Measurements from ENCODE around the gene PPT2. TPM values are rescaled to one million over a fixed set of nuclear protein-coding genes. Genes with fewer than 3 reads are reported as not detected.

The PPT2 gene
- total and polyA plus RNA-seq, 2 of the 13 experiments (the other 11 are each of a cell fraction or from before 2014, with no cell fraction given), result 39.2 to 61.8 TPM

DNA sequence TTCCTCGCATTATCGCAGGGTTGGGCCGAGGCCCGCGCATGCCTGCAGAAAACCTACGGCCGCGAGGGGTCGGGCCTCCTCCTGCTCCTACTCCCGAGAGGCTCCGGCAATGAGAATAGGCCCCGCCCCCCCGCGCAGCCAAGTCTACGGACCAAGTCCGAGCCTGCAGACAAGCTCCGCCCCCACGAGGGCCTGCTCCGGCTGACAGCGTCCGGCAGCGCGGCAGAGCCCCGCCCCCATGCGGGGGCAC lies 41.6 kb downstream of the PPT2 start (continued):
- TF ChIP-seq, protein P1, sequence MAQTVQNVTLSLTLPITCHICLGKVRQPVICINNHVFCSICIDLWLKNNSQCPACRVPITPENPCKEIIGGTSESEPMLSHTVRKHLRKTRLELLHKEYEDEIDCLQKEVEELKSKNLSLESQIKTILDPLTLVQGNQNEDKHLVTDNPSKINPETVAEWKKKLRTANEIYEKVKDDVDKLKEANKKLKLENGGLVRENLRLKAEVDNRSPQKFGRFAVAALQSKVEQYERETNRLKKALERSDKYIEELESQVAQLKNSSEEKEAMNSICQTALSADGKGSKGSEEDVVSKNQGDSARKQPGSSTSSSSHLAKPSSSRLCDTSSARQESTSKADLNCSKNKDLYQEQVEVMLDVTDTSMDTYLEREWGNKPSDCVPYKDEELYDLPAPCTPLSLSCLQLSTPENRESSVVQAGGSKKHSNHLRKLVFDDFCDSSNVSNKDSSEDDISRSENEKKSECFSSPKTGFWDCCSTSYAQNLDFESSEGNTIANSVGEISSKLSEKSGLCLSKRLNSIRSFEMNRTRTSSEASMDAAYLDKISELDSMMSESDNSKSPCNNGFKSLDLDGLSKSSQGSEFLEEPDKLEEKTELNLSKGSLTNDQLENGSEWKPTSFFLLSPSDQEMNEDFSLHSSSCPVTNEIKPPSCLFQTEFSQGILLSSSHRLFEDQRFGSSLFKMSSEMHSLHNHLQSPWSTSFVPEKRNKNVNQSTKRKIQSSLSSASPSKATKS (CRISPR knock-in tag; IDR thresholded peaks at IDR 0.05), result no peak
- TF ChIP-seq PHF5A (CRISPR knock-in tag; IDR thresholded peaks at IDR 0.05; ENCODE audit: low read depth, unreplicated experiment), result peak; percentile 60
- no peak for TF ChIP-seq GABPA (IDR thresholded peaks at IDR 0.05; ENCODE audit: low read depth, low read length)
- peak; percentile 58; the same call in 1 of the 2 replicates for TF ChIP-seq GABPA (CRISPR knock-in tag; IDR thresholded peaks at IDR 0.05; ENCODE audit: low read depth)
- TF ChIP-seq, protein P2, sequence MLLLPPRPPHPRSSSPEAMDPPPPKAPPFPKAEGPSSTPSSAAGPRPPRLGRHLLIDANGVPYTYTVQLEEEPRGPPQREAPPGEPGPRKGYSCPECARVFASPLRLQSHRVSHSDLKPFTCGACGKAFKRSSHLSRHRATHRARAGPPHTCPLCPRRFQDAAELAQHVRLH (CRISPR knock-in tag; IDR thresholded peaks at IDR 0.05; ENCODE audit: borderline replicate concordance, low read depth), result no peak
- peak; percentile 32 to 60; a peak in 1 of 4 replicates for TF ChIP-seq EP300 (IDR thresholded peaks at IDR 0.05; ENCODE audit: low read depth in 2 of 2, low read length in 2 of 2)
- no peak for TF ChIP-seq EP300 (CRISPR knock-in tag; IDR thresholded peaks at IDR 0.05; ENCODE audit: borderline replicate concordance)
- TF ChIP-seq MAFF (IDR thresholded peaks at IDR 0.05; ENCODE audit: low read depth, low read length), result no peak
- TF ChIP-seq ZNF761 (CRISPR knock-in tag; conservative IDR thresholded peaks at IDR 0.05), result no peak
- TF ChIP-seq NR3C1 (CRISPR knock-in tag; IDR thresholded peaks at IDR 0.05), result no peak
- no peak for TF ChIP-seq RARA (CRISPR knock-in tag; IDR thresholded peaks at IDR 0.05)
- no peak for TF ChIP-seq ZSCAN30 (CRISPR knock-in tag; IDR thresholded peaks at IDR 0.05)
- no peak for TF ChIP-seq ZNF572 (CRISPR knock-in tag; IDR thresholded peaks at IDR 0.05)
- peak; percentile 23; the same call in 1 of the 2 replicates for TF ChIP-seq ZNF788 (CRISPR knock-in tag; IDR thresholded peaks at IDR 0.05; ENCODE audit: borderline replicate concordance)
- TF ChIP-seq CHD2 (IDR thresholded peaks at IDR 0.05; ENCODE audit: low read depth, low read length), result 0 out of 2 replicates have a peak, but pooled peaks have one; percentile 76
- no peak for TF ChIP-seq HMG20B (CRISPR knock-in tag; conservative IDR thresholded peaks at IDR 0.05)
- TF ChIP-seq ZSCAN31 (CRISPR knock-in tag; IDR thresholded peaks at IDR 0.05; ENCODE audit: low read depth), result no peak
- TF ChIP-seq, protein P3, sequence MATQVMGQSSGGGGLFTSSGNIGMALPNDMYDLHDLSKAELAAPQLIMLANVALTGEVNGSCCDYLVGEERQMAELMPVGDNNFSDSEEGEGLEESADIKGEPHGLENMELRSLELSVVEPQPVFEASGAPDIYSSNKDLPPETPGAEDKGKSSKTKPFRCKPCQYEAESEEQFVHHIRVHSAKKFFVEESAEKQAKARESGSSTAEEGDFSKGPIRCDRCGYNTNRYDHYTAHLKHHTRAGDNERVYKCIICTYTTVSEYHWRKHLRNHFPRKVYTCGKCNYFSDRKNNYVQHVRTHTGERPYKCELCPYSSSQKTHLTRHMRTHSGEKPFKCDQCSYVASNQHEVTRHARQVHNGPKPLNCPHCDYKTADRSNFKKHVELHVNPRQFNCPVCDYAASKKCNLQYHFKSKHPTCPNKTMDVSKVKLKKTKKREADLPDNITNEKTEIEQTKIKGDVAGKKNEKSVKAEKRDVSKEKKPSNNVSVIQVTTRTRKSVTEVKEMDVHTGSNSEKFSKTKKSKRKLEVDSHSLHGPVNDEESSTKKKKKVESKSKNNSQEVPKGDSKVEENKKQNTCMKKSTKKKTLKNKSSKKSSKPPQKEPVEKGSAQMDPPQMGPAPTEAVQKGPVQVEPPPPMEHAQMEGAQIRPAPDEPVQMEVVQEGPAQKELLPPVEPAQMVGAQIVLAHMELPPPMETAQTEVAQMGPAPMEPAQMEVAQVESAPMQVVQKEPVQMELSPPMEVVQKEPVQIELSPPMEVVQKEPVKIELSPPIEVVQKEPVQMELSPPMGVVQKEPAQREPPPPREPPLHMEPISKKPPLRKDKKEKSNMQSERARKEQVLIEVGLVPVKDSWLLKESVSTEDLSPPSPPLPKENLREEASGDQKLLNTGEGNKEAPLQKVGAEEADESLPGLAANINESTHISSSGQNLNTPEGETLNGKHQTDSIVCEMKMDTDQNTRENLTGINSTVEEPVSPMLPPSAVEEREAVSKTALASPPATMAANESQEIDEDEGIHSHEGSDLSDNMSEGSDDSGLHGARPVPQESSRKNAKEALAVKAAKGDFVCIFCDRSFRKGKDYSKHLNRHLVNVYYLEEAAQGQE (IDR thresholded peaks at IDR 0.05; ENCODE audit: borderline replicate concordance in 1 of 2, low read depth in 1 of 2, low read length in 2 of 2), result no peak
- TF ChIP-seq, protein P4, sequence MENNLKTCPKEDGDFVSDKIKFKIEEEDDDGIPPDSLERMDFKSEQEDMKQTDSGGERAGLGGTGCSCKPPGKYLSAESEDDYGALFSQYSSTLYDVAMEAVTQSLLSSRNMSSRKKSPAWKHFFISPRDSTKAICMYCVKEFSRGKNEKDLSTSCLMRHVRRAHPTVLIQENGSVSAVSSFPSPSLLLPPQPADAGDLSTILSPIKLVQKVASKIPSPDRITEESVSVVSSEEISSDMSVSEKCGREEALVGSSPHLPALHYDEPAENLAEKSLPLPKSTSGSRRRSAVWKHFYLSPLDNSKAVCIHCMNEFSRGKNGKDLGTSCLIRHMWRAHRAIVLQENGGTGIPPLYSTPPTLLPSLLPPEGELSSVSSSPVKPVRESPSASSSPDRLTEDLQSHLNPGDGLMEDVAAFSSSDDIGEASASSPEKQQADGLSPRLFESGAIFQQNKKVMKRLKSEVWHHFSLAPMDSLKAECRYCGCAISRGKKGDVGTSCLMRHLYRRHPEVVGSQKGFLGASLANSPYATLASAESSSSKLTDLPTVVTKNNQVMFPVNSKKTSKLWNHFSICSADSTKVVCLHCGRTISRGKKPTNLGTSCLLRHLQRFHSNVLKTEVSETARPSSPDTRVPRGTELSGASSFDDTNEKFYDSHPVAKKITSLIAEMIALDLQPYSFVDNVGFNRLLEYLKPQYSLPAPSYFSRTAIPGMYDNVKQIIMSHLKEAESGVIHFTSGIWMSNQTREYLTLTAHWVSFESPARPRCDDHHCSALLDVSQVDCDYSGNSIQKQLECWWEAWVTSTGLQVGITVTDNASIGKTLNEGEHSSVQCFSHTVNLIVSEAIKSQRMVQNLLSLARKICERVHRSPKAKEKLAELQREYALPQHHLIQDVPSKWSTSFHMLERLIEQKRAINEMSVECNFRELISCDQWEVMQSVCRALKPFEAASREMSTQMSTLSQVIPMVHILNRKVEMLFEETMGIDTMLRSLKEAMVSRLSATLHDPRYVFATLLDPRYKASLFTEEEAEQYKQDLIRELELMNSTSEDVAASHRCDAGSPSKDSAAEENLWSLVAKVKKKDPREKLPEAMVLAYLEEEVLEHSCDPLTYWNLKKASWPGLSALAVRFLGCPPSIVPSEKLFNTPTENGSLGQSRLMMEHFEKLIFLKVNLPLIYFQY (CRISPR knock-in tag; IDR thresholded peaks at IDR 0.05; ENCODE audit: borderline replicate concordance), result no peak
- TF ChIP-seq, protein P5, sequence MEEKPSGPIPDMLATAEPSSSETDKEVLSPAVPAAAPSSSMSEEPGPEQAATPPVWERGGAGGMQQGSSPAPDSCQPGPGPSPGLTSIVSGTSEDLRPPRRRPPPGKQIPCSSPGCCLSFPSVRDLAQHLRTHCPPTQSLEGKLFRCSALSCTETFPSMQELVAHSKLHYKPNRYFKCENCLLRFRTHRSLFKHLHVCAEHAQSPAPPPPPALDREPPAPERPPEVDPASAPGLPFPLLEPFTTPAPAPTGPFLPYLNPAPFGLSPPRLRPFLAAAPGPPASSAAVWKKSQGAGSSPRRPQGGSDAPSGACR (CRISPR knock-in tag; IDR thresholded peaks at IDR 0.05), result no peak
- TF ChIP-seq SMAD9 (CRISPR knock-in tag; IDR thresholded peaks at IDR 0.05), result 0 out of 2 replicates have a peak, but pooled peaks have one; percentile 31
